Measurements from ENCODE around the gene SLC24A4. TPM values are rescaled to one million over a fixed set of nuclear protein-coding genes. Genes with fewer than 3 reads are reported as not detected.

The SLC24A4 gene
- polyA plus RNA-seq, 1 donor from 2014 or later, result 0.17 TPM

DNA sequence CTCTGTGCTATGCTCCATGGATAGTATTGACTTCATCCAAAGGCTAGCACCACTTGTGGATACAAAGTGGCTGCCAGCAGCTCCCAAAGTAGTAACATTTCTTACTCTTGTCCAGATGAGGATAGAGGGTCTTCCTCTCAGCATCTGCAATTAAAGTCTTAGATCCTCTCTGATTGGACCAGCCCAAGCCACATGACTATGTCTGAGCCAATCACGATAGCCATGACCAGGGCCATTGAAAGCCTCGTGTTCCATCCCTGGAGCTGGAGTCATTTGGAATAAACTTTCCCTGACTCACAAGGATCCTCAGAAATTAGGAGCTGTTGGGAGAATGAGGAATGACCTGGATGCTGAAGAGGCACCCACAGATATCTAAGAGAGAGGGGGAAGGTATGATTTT, 28.5 kb upstream of the SLC24A4 start:
- Histone ChIP-seq H4K20me1 (ENCODE audit: insufficient read depth) (no peaks in the 10 kb centered on the region), H3K79me2 (replicated peaks; ENCODE audit: insufficient read depth, low read length) (no peaks in the 10 kb centered on the region), H3K9ac (ENCODE audit: low read length) (no peak overlapping the region), H2AFZ (ENCODE audit: low read depth, low read length) (no peak overlapping the region), H3F3A (ENCODE audit: insufficient read depth, low read length, poor library complexity, severe bottlenecking) (no peaks in the 10 kb centered on the region), H3K36me3 (ENCODE audit: insufficient read depth, low read length) (no peaks in the 10 kb centered on the region), H3K9me2 (ENCODE audit: insufficient read depth, low read length) (no peaks in the 10 kb centered on the region), H3K9me3 (ENCODE audit: low read length) (no peaks in the 10 kb centered on the region), H3K4me3 (ENCODE audit: low read length) (no peak overlapping the region), H3K4me2 (ENCODE audit: low read length) (no peak overlapping the region), H3K27ac (ENCODE audit: low read length) (no peak overlapping the region), H3K27me3 (ENCODE audit: insufficient read depth, low read depth, low read length) (no peaks in the 10 kb centered on the region)
- TF ChIP-seq RAD21 (conservative IDR thresholded peaks at IDR 0.05) (no peak), TAF1 (IDR thresholded peaks at IDR 0.05; ENCODE audit: low read depth) (no peak), MXI1 (conservative IDR thresholded peaks at IDR 0.05; ENCODE audit: poor library complexity, severe bottlenecking) (no peak), EP300 (conservative IDR thresholded peaks at IDR 0.05; ENCODE audit: poor library complexity, severe bottlenecking) (no peak), POLR2AphosphoS5 (IDR thresholded peaks at IDR 0.05) (no peak), REST (IDR thresholded peaks at IDR 0.05; ENCODE audit: borderline replicate concordance) (no peak), SMC3 (conservative IDR thresholded peaks at IDR 0.05; ENCODE audit: poor library complexity) (no peak), EZH2 (IDR thresholded peaks at IDR 0.05; ENCODE audit: borderline replicate concordance, insufficient read depth, low read length, poor library complexity, severe bottlenecking) (no peak)
- TF ChIP-seq, protein P1, sequence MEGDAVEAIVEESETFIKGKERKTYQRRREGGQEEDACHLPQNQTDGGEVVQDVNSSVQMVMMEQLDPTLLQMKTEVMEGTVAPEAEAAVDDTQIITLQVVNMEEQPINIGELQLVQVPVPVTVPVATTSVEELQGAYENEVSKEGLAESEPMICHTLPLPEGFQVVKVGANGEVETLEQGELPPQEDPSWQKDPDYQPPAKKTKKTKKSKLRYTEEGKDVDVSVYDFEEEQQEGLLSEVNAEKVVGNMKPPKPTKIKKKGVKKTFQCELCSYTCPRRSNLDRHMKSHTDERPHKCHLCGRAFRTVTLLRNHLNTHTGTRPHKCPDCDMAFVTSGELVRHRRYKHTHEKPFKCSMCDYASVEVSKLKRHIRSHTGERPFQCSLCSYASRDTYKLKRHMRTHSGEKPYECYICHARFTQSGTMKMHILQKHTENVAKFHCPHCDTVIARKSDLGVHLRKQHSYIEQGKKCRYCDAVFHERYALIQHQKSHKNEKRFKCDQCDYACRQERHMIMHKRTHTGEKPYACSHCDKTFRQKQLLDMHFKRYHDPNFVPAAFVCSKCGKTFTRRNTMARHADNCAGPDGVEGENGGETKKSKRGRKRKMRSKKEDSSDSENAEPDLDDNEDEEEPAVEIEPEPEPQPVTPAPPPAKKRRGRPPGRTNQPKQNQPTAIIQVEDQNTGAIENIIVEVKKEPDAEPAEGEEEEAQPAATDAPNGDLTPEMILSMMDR (IDR thresholded peaks at IDR 0.05; ENCODE audit: poor library complexity, severe bottlenecking), result no peak

- no peaks in the 10 kb centered on the region for H4K20me1 ChIP-seq (ENCODE audit: insufficient read depth)
These were observed 25.0 kb upstream of the SLC24A4 start for GRCh38 chr14:92297818-92298595.

More at GRCh38 chr14:92297818-92298595, 25.0 kb upstream of the SLC24A4 start:
- no peak overlapping the region for H3K27ac ChIP-seq (ENCODE audit: low read length)
- no peaks in the 10 kb centered on the region for H3K79me2 ChIP-seq (replicated peaks; ENCODE audit: insufficient read depth, low read length)
- H3K4me3 ChIP-seq (ENCODE audit: low read length), result no peak overlapping the region
- H2AFZ ChIP-seq (ENCODE audit: low read depth, low read length), result no peak overlapping the region
- no peak overlapping the region for H3K4me2 ChIP-seq (ENCODE audit: low read length)
- H3K9ac ChIP-seq (ENCODE audit: low read length), result no peak overlapping the region
- no peaks in the 10 kb centered on the region for H3K9me3 ChIP-seq (ENCODE audit: low read length)
- H3K36me3 ChIP-seq (ENCODE audit: insufficient read depth, low read length), result no peaks in the 10 kb centered on the region
- no peaks in the 10 kb centered on the region for H3K27me3 ChIP-seq (ENCODE audit: insufficient read depth, low read depth, low read length)
- no peak for TF ChIP-seq REST (IDR thresholded peaks at IDR 0.05; ENCODE audit: borderline replicate concordance)
- no peak for TF ChIP-seq TAF1 (IDR thresholded peaks at IDR 0.05; ENCODE audit: low read depth)
- TF ChIP-seq EP300 (conservative IDR thresholded peaks at IDR 0.05; ENCODE audit: poor library complexity, severe bottlenecking), result no peak
- TF ChIP-seq RAD21 (conservative IDR thresholded peaks at IDR 0.05), result no peak
- no peak for TF ChIP-seq EZH2 (IDR thresholded peaks at IDR 0.05; ENCODE audit: borderline replicate concordance, insufficient read depth, low read length, poor library complexity, severe bottlenecking)
- TF ChIP-seq SMC3 (conservative IDR thresholded peaks at IDR 0.05; ENCODE audit: poor library complexity), result no peak
- TF ChIP-seq, protein P1 (IDR thresholded peaks at IDR 0.05; ENCODE audit: poor library complexity, severe bottlenecking), result no peak
- TF ChIP-seq MXI1 (conservative IDR thresholded peaks at IDR 0.05; ENCODE audit: poor library complexity, severe bottlenecking), result no peak
- TF ChIP-seq POLR2AphosphoS5 (IDR thresholded peaks at IDR 0.05), result no peak
- no peaks in the 10 kb centered on the region for H3F3A ChIP-seq (ENCODE audit: insufficient read depth, low read length, poor library complexity, severe bottlenecking)
- H3K9me2 ChIP-seq (ENCODE audit: insufficient read depth, low read length), result no peaks in the 10 kb centered on the region

Data from neural cell (in vitro differentiated cells).